ENCODE measurements around the gene FOXP1. TPM values are rescaled to one million over a fixed set of nuclear protein-coding genes. Genes with fewer than 3 reads are reported as not detected.

The FOXP1 gene
- total and polyA plus RNA-seq, 2 of the 8 experiments (the other 6 are each of a cell fraction or from before 2014, with no cell fraction given) = 13.9 to 25.4 TPM

- no peak for TF ChIP-seq TCF12 (IDR thresholded peaks at IDR 0.05; ENCODE audit: low read depth, low read length)
- no peak for TF ChIP-seq KDM4A (IDR thresholded peaks at IDR 0.05; ENCODE audit: low read depth, low read length, severe bottlenecking)
- TF ChIP-seq YY1 (IDR thresholded peaks at IDR 0.05; ENCODE audit: low read depth, low read length) = no peak
- no peak for TF ChIP-seq GTF2F1 (IDR thresholded peaks at IDR 0.05; ENCODE audit: borderline replicate concordance, low read depth, low read length)
- no peak for TF ChIP-seq SRF (IDR thresholded peaks at IDR 0.05; ENCODE audit: low read depth, low read length)
Observed at GRCh38 chr3:71183549-71183948, 400.0 kb downstream of the FOXP1 start (continued).

Data from H1 (cell line).